GM12878 (cell line): Measurements from ENCODE around the gene ARHGEF6.

Source experiments
- BHLHE40 ChIP-seq, 2 experiments: fragments of 450-650 bp in 1 of 2; IDR thresholded peaks; 2 replicates each; pipeline ENCODE4 v1.6.1; 2011 to 2017; ENCODE audit warnings: low read depth in 2 of 2, borderline replicate concordance in 1 of 2, improper control_type of control experiment in 1 of 2, low read length in 1 of 2, mild to moderate bottlenecking in 1 of 2
- CEBPB ChIP-seq, 2 experiments: fragments of 150-350 bp in 1 of 2; IDR thresholded peaks; 2 replicates each; pipeline ENCODE4 v1.6.1; 2012 to 2014; ENCODE audit warnings: low read depth in 2 of 2, low read length in 2 of 2, borderline replicate concordance in 1 of 2, inconsistent platforms in 1 of 2
- CTCF ChIP-seq, 3 experiments: IDR thresholded peaks in 2 of 3; conservative IDR thresholded peaks in 1 of 3; 2 replicates each; pipeline ENCODE4 v1.5.1; 2011; ENCODE audit warnings: low read depth in 3 of 3, low read length in 3 of 3, mild to moderate bottlenecking in 3 of 3, control low read depth in 2 of 3, moderate library complexity in 2 of 3, inconsistent platforms in 1 of 3, mixed read lengths in 1 of 3; ENCODE audit not compliant: control insufficient read depth in 2 of 3, insufficient read depth in 1 of 3; ENCODE audit errors: extremely low read depth in 1 of 3
- EZH2 ChIP-seq: IDR thresholded peaks from 2 replicates; pipeline ENCODE4 v1.6.1; 2012; ENCODE audit warnings: low read depth, mild to moderate bottlenecking, control low read depth, inconsistent platforms, low read length, borderline replicate concordance; ENCODE audit not compliant: control insufficient read depth
- JUNB ChIP-seq: IDR thresholded peaks from 2 replicates; pipeline ENCODE4 v1.6.1; 2016; ENCODE audit warnings: antibody characterized with exemption, mild to moderate bottlenecking
- JUND ChIP-seq: IDR thresholded peaks from 2 replicates; pipeline ENCODE4 v1.6.1; 2012; ENCODE audit warnings: low read depth, mild to moderate bottlenecking, low read length, improper control_type of control experiment, moderate library complexity
- MXI1 ChIP-seq: fragments of 150-350 bp; IDR thresholded peaks from 2 replicates; pipeline ENCODE4 v1.6.1; 2011; ENCODE audit warnings: low read depth, mild to moderate bottlenecking, inconsistent platforms, low read length, improper control_type of control experiment
- PML ChIP-seq: IDR thresholded peaks from 2 replicates; pipeline ENCODE4 v1.6.1; 2012; ENCODE audit warnings: low read length, inconsistent platforms
- POLR2AphosphoS5 ChIP-seq: IDR thresholded peaks from 2 replicates; pipeline ENCODE4 v1.6.1; 2011; ENCODE audit warnings: mild to moderate bottlenecking, low read length, inconsistent platforms
- RCOR1 ChIP-seq: conservative IDR thresholded peaks from 2 replicates; pipeline ENCODE4 v1.6.1; 2012; ENCODE audit warnings: low read depth, low read length, improper control_type of control experiment
- SUZ12 ChIP-seq: fragments of 200-600 bp; sonication (generic); IDR thresholded peaks from one replicate; pipeline ENCODE4 v1.6.1; 2018; ENCODE audit warnings: antibody characterized with exemption, mild to moderate bottlenecking; ENCODE audit not compliant: unreplicated experiment
- TAF1 ChIP-seq: IDR thresholded peaks from 2 replicates; pipeline ENCODE4 v1.6.1; 2011; ENCODE audit warnings: mild to moderate bottlenecking, low read depth, low read length, borderline replicate concordance
- TARDBP ChIP-seq: IDR thresholded peaks from 2 replicates; pipeline ENCODE4 v1.6.1; 2016; ENCODE audit warnings: borderline replicate concordance

- TF ChIP-seq PML: no peak
- TF ChIP-seq EZH2: no peak
- TF ChIP-seq JUND: no peak
- no peak for TF ChIP-seq CTCF (IDR thresholded peaks at IDR 0.05 in 2 of 3, conservative IDR thresholded peaks at IDR 0.05 in 1 of 3; ENCODE audit: control insufficient read depth in 2 of 3, extremely low read depth in 1 of 3, insufficient read depth in 1 of 3, low read depth in 3 of 3, low read length in 3 of 3)
- no peak for TF ChIP-seq MXI1
- no peak for TF ChIP-seq BHLHE40 (IDR thresholded peaks at IDR 0.05; ENCODE audit: borderline replicate concordance in 1 of 2, low read depth in 2 of 2, low read length in 1 of 2)
- no peak for TF ChIP-seq TAF1
- no peak for TF ChIP-seq RCOR1
- TF ChIP-seq CEBPB (IDR thresholded peaks at IDR 0.05; ENCODE audit: borderline replicate concordance in 1 of 2, low read depth in 2 of 2, low read length in 2 of 2): no peak
- no peak for TF ChIP-seq JUNB
- TF ChIP-seq SUZ12: no peak
- no peak for TF ChIP-seq POLR2AphosphoS5
- TF ChIP-seq TARDBP: no peak
Observed at GRCh38 chrX:136728393-136728792, 52.3 kb downstream of the ARHGEF6 start.
